HUES48 (cell line): ENCODE data around the gene BCKDHA.
A peak's percentile ranks its signal among the peaks of the same experiment; 100 is the strongest.

Experiments used
- H3K27ac ChIP-seq: one replicate; pipeline ENCODE4 v1.7.0; 2013; ENCODE audit warnings: low read depth, low read length, inconsistent platforms
- H3K27me3 ChIP-seq: 2 replicates; pipeline ENCODE4 v1.6.1; 2013; ENCODE audit warnings: mild to moderate bottlenecking, low read length; ENCODE audit not compliant: control insufficient read depth, insufficient read depth
- H3K36me3 ChIP-seq: 2 replicates; pipeline ENCODE4 v1.6.1; 2013; ENCODE audit warnings: low read length; ENCODE audit not compliant: control insufficient read depth, insufficient read depth
- H3K4me1 ChIP-seq: 2 replicates; pipeline ENCODE4 v1.6.1; 2013; ENCODE audit warnings: mild to moderate bottlenecking, low read length; ENCODE audit not compliant: control insufficient read depth, insufficient read depth
- H3K4me3 ChIP-seq: 2 replicates; pipeline ENCODE4 v1.5.1; 2013; ENCODE audit warnings: mild to moderate bottlenecking, low read depth, low read length
- H3K9ac ChIP-seq: 2 replicates; pipeline ENCODE4 v1.6.1; 2013; ENCODE audit warnings: mild to moderate bottlenecking, low read depth, low read length, moderate library complexity
- H3K9me3 ChIP-seq: 2 replicates; pipeline ENCODE4 v1.6.1; 2013; ENCODE audit warnings: low read length; ENCODE audit not compliant: control insufficient read depth, insufficient read depth

Gene BCKDHA

DNA sequence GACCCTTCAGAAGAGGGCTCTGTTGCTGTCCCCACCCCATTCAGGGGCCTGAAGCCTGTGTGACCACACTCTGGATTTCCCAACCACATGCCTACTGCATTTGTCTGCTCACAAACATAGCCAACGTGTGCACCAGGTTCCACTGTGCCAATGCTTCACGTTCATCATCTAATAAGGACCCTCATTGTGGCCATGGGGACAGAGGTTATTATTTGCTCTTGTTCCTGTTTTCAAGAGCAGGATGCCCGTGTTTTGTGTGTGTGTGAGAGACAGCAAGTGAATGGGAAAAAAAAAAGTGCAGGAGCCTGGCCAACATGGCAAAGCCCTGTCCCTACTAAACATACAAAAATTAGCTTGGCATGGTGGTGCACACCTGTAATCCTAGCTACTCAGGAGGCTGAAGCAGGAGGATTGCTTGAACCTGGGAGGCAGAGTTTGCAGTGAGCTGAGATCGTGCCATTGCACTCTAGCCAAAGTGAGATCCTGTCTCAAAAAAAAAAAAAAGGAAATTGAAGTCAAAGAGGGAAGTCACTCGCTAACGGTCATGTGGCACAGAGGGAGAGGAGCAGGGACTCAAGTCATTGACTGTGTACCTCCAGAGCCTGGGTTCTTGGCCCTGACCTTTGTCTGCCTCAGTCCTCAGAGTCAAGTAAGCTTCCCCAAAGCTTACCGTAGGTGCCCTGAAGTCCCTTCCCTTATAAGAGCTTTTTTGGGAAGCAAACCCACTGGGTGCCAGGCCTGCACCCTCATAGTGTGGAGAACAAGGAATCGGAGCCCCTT, 22.7 kb downstream of the BCKDHA start:
- Histone ChIP-seq H3K9ac (no peak overlapping the region), H3K4me1 (no peaks in the 10 kb centered on the region), H3K27me3 (no peaks in the 10 kb centered on the region), H3K9me3 (no peaks in the 10 kb centered on the region), H3K4me3 (no peak overlapping the region), H3K36me3 (peaks cover 47% of the 10 kb centered on the region), H3K27ac (no peak overlapping the region)

DNA sequence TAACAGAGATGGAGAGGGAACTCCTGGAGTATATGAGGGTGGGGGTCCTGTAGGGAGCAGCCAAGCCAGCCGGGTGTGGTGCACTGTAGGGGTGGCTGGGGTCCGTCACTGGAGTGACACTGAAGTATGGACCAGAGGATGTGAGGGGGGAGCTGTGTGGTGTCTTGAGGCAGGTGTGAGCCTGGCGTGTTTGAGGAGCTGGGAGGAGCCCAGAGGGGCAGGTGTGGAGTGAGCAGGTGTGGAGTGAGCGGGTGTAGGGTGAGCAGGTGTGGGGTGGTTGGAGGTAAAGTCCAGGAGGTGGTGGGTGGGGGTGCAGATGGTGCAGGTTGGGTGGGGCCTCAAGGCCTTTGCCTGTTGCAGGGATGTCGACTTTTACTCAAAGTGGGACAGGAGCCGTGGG, 23.7 kb downstream of the BCKDHA start:
- Histone ChIP-seq H3K27me3 (no peaks in the 10 kb centered on the region), H3K9ac (no peak overlapping the region), H3K9me3 (no peaks in the 10 kb centered on the region), H3K27ac (no peak overlapping the region), H3K36me3 (peaks cover 47% of the 10 kb centered on the region), H3K4me3 (no peak overlapping the region), H3K4me1 (no peaks in the 10 kb centered on the region)

DNA sequence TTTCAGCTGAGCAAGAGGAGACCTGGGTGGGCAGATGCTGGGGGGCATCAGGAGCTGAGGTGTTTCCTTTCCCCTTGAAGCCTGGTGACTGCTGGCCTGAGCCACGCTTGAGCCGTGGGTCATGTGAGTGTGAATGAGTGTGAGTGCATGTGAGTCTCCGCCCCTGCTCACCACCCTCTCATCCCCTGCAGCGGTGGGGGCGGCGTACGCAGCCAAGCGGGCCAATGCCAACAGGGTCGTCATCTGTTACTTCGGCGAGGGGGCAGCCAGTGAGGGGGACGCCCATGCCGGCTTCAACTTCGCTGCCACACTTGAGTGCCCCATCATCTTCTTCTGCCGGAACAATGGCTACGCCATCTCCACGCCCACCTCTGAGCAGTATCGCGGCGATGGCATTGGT, 24.4 kb downstream of the BCKDHA start:
- H3K27ac ChIP-seq, result no peak overlapping the region
- no peak overlapping the region for H3K4me3 ChIP-seq
- no peaks in the 10 kb centered on the region for H3K27me3 ChIP-seq
- no peaks in the 10 kb centered on the region for H3K9me3 ChIP-seq
- H3K4me1 ChIP-seq, result peaks cover 3% of the 10 kb centered on the region; the same call in 1 of the 2 replicates
- H3K36me3 ChIP-seq, result peaks cover 42% of the 10 kb centered on the region
- no peak overlapping the region for H3K9ac ChIP-seq

DNA sequence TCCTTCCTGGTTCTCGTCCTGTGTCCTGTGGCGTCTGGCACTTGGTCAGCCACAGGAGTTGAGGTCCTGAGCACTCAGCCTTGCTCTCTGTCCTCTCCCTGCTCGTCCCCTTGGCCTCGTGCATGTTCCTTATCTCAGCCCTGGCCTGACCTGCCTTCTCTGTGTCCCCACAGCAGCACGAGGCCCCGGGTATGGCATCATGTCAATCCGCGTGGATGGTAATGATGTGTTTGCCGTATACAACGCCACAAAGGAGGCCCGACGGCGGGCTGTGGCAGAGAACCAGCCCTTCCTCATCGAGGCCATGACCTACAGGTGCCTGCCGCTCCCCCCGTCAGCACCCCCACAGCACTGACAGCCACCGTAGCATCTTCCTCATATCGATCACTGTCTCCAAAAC, 24.8 kb downstream of the BCKDHA start:
- H3K4me1 ChIP-seq, result peaks cover 5% of the 10 kb centered on the region; the same call in 1 of the 2 replicates
- peaks cover 42% of the 10 kb centered on the region for H3K36me3 ChIP-seq
- no peaks in the 10 kb centered on the region for H3K9me3 ChIP-seq
- H3K27me3 ChIP-seq, result no peaks in the 10 kb centered on the region
- H3K9ac ChIP-seq, result no peak overlapping the region
- no peak overlapping the region for H3K27ac ChIP-seq
- H3K4me3 ChIP-seq, result no peak overlapping the region

DNA sequence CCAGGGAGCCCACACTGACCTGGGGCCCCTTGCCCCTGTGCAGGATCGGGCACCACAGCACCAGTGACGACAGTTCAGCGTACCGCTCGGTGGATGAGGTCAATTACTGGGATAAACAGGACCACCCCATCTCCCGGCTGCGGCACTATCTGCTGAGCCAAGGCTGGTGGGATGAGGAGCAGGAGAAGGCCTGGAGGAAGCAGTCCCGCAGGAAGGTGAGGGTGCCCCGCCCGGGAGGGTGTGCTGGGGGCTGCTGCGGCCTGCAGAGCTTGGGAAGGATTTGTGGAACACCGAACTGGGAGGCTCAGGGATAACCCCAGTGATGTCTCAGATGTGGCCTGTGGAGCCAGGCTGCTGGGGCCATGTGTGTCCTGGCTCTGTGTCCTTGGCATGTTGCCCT, 25.3 kb downstream of the BCKDHA start:
- Histone ChIP-seq H3K27ac (no peak overlapping the region), H3K36me3 (peaks cover 42% of the 10 kb centered on the region), H3K27me3 (no peaks in the 10 kb centered on the region), H3K9ac (no peak overlapping the region), H3K4me1 (peaks cover 5% of the 10 kb centered on the region; the same call in 1 of the 2 replicates), H3K4me3 (no peak overlapping the region), H3K9me3 (no peaks in the 10 kb centered on the region)

DNA sequence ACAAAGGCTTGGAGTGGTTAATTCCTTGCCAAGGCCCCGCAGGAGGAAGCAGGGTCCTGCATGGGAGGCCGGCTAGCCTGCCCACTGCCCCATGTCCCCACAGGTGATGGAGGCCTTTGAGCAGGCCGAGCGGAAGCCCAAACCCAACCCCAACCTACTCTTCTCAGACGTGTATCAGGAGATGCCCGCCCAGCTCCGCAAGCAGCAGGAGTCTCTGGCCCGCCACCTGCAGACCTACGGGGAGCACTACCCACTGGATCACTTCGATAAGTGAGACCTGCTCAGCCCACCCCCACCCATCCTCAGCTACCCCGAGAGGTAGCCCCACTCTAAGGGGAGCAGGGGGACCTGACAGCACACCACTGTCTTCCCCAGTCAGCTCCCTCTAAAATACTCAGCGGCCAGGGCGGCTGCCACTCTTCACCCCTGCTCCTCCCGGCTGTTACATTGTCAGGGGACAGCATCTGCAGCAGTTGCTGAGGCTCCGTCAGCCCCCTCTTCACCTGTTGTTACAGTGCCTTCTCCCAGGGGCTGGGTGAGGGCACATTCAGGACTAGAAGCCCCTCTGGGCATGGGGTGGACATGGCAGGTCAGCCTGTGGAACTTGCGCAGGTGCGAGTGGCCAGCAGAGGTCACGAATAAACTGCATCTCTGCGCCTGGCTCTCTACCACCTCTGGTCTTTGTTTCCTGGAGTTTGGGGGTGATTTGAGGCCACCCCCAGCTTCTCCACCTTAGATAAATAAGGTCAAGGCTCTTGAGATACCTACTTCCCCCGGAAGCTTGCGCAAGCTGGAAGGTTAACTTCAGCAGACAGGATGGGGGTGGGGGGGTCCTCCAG, 26.9 kb downstream of the BCKDHA start:
- Histone ChIP-seq H3K4me3 (no peak overlapping the region), H3K9ac (no peak overlapping the region), H3K36me3 (peaks cover 34% of the 10 kb centered on the region), H3K4me1 (peaks cover 11% of the 10 kb centered on the region; the same call in 1 of the 2 replicates), H3K27me3 (no peaks in the 10 kb centered on the region), H3K9me3 (no peaks in the 10 kb centered on the region), H3K27ac (no peak overlapping the region)

DNA sequence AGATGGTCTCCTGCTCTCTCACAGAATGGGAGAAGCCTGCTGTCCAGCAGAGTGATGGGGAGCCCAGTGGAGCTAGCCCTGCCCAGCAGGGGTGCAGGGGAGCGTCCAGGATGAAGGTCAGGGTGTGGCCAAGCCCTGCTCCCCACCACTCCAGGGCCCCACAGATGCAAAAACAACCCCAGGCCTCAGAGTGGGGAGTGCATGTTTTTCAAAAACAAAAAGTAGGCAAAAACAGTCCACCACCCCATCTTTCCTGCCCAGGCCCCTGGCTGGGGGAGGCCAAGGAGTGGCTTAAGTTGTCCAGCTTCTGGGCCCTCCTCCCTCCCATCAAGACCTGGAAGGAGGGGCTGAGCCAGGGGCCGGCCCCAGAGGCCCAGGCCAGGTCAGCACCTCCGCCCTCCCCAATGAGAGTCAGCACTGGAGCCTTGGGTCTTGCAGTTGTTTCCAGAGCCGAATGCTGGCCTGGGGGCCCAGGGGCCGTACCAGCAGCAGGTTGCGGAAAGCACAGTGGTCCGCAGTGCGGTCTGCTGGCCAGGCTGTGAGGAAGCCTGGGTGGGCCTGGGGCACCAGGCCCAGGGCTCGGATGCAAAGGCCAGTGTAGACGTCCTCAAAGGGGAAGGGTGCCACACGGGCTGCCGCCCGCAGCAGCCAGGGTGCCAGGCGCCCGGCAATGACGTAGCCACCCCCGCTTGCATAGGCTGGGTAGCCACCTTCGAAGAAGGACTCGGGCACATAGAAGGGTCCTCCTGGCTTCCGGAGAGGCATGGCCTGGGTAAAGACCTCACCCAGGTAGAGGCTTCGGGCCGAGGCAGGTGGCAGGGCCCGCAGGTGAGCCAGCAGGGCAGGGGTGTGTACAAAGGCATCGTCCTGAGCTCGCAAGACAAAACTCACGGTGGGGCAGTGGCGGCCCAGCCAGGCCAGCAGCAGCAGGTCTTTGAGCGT, 27.8 kb downstream of the BCKDHA start:
- H3K9ac ChIP-seq, result no peak overlapping the region
- H3K4me3 ChIP-seq, result no peak overlapping the region
- H3K27ac ChIP-seq, result no peak overlapping the region
- no peaks in the 10 kb centered on the region for H3K27me3 ChIP-seq
- H3K9me3 ChIP-seq, result no peaks in the 10 kb centered on the region
- peaks cover 11% of the 10 kb centered on the region; the same call in 1 of the 2 replicates for H3K4me1 ChIP-seq
- peaks cover 27% of the 10 kb centered on the region for H3K36me3 ChIP-seq

DNA sequence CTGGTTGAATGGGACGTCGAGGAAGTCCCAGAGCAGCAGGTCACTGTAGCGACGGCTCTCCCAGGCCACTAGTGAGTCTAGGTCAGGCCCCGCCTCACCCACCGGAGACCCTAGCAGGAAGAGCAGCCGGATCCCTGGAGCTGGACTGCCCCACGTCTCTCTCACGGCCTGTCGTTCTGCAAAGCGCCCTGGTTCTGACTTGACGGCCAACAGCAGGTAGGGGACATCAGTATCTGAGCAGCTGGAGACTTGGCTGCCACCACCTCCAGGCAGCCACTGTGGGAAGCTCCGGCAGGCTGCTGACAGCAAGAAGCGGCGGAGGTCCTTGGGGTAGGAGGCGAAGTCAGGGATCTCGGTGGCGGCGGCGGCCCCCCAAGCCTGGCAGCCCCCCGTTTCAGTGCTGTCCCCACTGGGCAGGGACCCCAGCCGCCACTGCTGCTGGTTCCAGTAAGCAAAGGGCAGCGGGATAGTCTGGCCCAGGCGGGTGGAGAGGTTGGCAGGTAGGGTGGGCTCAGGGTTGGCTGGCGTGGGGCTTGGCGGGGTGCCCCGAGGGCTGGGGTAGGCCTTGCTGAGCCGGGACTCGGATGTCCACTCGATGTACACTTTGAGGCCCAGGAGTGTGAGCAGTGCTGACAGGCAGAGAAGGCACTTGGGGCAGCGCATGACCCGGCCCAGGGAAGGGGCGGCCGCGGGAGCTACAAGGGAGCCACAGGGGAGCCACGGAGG, 28.7 kb downstream of the BCKDHA start:
- Histone ChIP-seq H3K9ac (no peak overlapping the region), H3K4me3 (peak overlapping the region; percentile 65; the same call in 1 of the 2 replicates), H3K9me3 (no peaks in the 10 kb centered on the region), H3K27me3 (no peaks in the 10 kb centered on the region), H3K4me1 (peaks cover 11% of the 10 kb centered on the region; the same call in 1 of the 2 replicates), H3K27ac (peak overlapping the region; percentile 52), H3K36me3 (peaks cover 32% of the 10 kb centered on the region)

DNA sequence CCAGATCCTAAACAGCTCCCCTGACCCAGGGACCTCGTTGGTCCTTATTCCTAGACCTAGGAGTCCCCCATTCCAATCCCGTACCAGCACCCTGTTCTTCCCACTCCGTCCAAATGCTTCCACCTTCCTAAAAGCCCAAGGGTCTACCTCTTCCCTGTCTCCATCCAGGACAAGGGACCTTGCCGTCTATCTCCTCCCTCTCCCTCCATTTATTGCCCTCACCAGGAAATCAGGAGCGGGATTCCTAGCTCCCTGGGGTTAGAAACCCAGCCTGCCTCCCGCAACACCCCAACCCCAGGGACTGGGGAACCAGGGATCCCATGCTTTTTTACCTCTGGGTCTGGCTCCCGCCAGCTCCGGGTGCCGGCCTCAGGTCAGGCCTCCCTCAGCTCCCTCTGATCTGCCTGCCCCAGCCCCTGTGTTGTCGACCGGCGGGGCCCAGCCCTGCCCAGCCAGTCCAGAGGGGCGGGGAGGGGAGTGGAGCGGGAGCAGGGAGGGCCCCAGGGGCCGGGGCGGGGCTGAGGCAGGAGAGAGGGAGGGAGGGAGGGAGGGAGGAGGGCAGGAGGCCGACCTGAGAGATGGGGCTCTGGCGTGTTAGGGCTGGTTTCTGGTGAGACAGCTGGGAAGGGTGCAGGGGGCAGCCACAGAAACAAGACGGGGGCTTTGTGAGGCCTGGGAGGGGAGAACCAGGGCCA, 29.5 kb downstream of the BCKDHA start, which contains the start of gene B3GNT8:
TSS of gene B3GNT8 (minus strand) at position 423 of the 695 bp plus-strand sequence. CDS start 596 bp downstream, outside the sequence.
- Histone ChIP-seq H3K9me3 (no peaks in the 10 kb centered on the region), H3K9ac (peak within 1 kb of the TSS; percentile 30; the same call in 1 of the 2 replicates), H3K4me1 (peaks cover 11% of the 10 kb centered on the region; the same call in 1 of the 2 replicates), H3K27ac (peak within 1 kb of the TSS; percentile 52), H3K36me3 (peaks cover 40% of the 10 kb centered on the region), H3K27me3 (no peaks in the 10 kb centered on the region), H3K4me3 (peak within 1 kb of the TSS; percentile 65)
